ENCODE data around the gene DMXL1.

- TF ChIP-seq CTCF (IDR thresholded peaks at IDR 0.05; ENCODE audit: low read length) (no peak), EZH2 (IDR thresholded peaks at IDR 0.05; ENCODE audit: borderline replicate concordance, low read length) (no peak)
These were observed 202.5 kb downstream of the DMXL1 start for GRCh38 chr5:119273391-119273839.
